Stimulated activated CD4-positive, alpha-beta T cell treated with anti-CD3 and anti-CD28 coated beads, Interleukin-15, amount 100 ng/mL, for 1 hour (primary cell): ENCODE data around the gene LGALS4.
"Not testable (repeated sequence)": the region's sequence is repeated elsewhere in the genome, so short reads cannot be mapped to it uniquely, and the experiment has no call there.

Experiments used
- DNase-seq, 2 donors: peaks; one replicate each; pipeline ENCODE4 v3.0.0-alpha.2; 2020; ENCODE audit warnings: low read depth in 1 of 2, low spot score in 1 of 2

LGALS4 gene

DNA sequence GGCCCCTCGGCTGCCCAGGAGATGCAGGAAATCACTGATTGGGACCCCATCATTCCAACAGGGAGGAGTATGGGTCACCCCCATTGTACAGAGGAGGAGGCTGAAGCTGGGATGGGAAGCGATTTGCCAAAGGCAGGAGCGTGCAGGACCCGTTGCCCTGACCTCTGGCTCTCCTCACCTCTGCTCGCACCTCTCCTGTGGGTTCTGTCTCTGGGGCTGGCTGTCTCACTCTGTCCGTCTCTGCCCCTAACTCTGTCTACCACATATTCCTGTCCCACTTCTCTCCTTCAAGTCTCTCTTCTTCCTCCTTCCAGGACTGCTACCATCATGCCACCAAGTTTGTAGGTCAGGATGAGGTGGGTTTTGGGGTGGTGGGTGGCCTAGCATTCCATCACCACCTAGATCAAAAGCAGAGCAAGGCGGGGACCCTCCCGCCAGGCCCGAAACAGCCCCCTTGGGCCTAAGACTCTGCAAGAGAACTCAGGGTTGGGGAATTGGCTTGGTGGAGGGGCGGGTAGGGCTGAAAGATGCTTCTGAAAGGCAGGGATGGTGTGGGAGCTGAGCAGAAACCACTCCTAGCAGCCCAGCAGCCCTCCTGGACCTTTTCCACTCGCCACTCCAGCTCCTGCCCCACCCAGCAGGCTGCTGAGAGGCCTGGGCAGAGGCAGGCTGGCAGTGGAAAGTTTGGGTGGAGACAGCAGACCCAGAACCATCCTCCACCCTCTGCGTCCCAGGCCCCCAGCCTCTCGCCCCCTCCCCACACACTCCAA, 38.4 kb downstream of the LGALS4 start:
- DNase-seq: no peak

DNA sequence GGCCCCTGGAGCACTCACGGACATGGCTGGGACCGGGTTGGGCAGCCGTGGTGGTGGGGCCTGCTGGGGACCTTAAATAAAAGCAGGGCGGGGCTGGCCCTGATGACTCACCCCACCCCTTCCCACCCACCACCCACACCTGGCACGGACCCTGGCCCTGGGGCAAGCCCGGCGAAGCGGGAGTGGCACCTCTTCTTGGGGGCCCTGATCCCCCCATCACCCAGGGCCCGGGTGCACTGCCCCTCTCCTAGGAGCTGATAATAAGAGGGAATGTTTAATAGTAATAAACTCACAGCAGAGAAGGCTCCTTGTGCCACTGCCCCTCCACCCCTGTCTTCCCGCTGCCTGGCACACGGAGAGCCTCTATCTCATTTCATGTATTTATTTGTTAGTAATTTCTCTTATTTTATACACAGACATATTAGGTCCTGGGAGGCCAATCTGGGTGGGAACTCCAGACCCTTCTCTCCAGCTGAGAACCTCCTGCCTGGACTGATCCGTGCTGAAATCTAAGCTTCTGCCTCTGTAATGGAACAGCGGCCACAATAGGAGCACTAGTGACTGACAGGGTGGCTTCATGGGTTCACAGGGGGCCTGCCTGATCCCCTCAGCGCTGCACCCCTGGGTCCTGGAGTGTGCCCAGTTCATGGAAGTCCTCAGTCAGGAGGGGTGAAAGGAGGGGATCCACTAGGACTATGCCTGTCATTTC, 39.1 kb downstream of the LGALS4 start, which contains the start of gene LGALS7:
Gene LGALS7 (minus strand): TSS at position 49 of the 709 bp plus-strand sequence. CDS start 25 bp downstream, at position 24.
- DNase-seq: no peak

DNA sequence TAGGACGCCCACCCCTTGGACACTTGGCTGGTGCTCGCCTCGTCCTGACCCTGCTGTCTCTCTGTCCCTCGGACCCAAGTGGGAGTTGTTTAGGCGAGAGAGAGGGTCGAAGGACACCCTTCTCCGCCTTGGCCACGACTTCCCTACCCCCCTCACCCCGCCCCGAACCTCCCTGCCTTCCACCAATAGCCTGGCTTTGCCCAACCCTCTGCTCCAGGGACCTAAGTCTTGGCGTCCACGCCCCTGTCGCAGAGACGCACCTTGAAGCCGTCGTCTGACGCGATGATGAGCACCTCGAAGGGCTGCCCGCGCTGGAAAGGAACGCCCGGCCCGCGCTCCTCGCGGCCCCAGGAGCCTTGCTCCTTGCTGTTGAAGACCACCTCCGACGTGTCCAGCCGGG, 41.2 kb downstream of the LGALS4 start:
- not testable (repeated sequence) for DNase-seq

DNA sequence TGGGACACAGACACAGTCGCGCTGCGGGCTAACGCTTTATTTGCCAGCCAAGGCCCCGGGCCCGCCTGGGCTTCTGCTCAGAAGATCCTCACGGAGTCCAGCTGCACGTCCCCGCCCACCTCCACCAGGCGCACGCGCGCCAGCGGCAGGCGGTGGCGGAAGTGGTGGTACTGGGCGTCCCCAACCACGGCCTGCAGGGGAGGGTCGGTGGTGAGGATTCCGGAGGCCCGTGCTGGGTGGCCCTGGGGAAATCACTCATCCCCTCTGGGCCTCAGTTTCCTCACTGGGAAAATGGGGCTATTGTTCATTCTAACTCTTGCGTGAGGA, 41.8 kb downstream of the LGALS4 start:
- DNase-seq: not testable (repeated sequence)

DNA sequence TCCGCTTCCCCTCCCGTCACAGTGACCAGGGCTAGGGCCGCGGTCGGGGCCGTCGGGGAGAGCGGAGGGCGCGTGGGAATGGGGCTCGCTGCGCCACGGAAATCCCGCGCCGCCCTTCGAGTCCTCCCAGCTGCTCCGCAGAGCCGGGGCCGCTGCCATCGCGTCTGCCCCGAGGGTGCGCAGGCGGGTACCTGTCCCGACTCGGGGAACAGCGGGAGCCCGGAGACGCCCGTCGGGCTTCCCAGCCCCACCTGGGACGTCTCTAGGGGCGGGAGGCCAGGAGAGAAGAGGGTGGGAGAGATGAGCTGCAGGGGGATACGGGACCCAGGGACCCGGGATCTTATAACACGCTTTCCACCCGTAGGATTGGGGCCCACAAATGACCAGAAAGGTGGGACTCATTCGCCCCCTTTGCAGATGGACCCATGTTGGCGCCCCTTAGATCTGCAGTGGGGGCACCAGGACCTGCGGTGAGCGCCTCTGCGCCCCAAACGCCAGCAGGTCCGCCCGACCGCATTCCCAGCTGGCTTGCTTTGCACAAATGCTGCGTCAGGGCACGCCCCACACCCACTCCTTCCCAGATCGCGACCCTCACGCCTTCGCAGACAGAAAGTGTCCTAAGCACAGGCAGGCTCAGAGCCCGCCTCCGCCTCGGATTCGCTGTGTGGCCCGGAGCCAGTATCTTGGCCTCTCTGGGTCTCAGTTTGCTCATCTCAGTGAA, 42.4 kb downstream of the LGALS4 start:
- not testable (repeated sequence) for DNase-seq

DNA sequence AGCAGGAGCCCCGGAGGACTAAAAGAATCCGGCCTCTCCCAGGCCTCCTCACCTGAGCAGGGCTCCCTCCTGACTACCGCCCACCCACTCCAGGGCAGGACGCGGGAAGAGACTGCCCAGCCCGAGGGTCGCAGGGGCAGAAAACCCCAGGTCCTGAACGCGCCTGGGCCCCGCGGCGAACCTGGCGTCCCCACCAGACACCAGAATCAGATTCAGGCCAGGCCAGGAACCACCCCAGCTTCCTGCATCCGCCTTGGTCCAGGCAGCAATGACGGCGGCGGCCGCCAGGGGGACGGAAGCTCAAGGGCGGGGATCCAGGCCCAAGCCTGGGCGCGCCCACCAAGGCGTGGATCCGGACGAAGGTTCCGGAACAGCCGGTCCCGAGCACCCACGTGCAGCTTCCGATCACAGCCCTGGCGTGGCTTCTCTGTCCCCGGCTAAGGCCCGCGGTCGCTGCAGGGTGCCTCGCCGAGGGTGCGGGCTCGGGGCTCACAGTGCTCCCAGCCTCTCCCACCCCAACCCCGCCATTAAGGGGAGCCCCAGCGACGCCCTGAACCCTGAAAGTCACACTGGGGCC, 43.0 kb downstream of the LGALS4 start:
- DNase-seq: peak; percentile 84 to 86

DNA sequence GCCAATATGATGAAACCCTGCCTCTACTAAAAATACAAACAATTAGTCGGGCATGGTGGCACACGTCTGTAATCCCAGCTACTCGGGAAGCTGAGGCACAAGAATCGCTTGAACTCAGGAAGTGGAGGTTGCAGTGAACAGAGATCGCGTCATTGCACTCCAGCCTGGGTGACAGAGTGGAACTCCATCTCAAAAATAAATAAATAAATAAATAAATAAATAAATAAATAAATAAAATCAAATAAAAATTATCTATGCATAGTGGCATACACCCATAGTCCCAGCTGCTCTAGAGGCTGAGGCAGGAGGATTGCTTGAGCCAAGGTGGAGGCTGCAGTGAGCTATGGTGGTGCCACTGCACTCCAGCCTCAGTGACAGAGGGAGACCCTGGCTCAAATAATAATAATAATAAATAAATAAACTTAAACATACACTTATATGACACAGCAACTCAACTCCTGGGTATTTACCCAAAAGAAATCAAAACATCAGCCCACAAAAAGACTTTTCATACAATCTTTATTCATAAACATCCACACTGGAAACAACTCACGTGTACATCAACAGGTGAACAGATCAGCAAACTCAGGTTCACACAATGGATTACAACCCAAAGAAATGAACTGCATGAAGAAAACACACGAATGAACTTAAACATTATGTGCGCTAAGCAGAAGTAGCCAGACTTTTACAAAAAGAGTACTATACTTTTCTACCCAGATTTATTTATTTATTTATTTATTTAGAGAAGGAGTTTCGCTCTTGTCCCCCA, 46.3 kb downstream of the LGALS4 start:
- no peak for DNase-seq

DNA sequence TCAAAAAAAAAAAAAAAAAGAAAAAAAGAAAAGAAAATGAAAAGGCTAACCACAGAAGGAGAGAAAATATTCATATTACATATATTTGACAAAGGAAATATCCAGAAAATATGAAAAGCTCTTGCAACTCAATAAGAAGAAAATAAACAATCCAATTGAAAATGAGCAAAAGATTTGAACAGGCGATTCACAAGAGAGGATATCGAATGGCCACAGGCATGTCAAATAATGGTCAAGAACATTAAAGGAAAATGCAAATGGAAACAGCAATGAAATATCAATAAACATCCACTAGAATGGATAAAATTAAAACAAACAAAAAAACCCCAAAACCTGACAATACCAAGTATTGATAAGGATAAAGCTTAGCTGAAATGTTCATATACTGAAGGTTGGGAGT, 47.5 kb downstream of the LGALS4 start:
- DNase-seq: no peak

DNA sequence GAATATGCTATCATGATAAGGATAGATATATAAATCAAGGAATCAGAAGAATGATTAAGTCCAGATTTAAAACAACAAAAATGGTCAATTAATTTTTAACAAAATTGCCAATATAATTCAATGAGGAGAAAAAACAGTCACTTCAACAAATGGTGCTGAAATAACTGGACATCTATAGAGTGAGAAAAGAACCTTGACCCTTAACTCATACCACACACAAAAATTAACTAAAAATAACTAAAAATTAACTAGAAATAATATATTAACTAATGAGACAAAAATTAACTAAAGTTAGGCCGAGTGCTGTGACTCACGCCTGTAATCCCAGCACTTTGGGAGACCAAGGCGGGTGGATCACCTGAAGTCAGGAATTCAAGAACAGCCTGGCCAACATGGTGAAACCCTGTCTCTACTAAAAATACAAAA, 48.9 kb downstream of the LGALS4 start:
- no peak for DNase-seq

DNA sequence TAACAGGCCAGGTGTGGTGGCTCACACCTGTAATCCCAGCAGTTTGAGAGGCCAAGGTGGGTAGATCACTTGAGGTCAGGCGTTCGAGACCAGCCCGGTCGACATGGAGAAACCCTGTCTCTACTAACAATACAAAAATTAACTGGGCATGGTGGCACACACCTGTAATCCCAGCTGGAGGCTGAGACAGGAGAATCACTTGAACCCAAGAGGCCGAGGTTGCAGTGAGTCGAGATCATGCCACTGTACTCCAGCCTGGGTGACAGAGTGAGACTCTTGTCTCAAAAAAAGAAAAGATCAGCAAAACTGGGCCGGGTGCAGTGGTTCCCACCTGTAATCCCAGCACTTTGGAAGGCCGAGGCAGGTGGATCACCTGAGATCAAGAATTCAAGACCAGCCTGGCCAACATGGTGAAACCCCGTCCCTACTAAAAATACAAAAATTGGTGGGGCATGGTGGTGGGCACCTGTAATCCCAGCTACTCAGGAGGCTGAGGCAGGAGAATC, 50.8 kb downstream of the LGALS4 start:
- not testable (repeated sequence) for DNase-seq

DNA sequence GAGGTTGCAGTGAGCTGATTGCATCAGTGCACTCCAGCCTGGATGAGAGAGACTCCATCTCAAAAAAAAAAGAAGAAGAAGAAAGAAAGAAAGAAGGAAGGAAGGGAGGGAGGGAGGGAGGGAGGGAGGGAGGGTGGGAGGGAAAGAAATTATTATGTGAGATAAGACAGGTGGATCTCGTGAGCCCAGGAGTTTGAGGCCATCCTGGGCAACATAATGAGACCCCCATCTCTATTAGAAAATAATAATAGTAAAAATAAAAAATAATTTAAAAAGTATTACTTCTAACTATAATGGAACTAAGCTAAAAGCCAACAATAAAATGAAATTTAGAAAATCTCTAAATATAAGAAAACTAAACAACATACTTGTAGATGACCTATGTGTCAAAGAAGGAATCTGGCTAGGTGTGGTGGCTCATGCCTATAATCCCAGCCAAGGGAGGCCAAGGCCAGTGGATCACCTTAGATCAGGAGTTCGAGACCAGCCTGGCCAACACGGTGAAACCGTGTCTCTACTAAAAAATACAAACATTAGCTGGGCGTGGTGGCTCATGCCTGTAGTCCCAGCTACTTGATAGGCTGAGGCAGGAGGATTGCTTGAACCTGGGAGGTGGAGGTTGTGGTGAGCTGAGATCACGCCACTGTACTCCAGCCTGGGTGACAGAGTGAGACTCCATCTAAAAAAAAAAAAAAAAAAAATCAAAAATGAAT, 51.8 kb downstream of the LGALS4 start:
- DNase-seq: not testable (repeated sequence)

DNA sequence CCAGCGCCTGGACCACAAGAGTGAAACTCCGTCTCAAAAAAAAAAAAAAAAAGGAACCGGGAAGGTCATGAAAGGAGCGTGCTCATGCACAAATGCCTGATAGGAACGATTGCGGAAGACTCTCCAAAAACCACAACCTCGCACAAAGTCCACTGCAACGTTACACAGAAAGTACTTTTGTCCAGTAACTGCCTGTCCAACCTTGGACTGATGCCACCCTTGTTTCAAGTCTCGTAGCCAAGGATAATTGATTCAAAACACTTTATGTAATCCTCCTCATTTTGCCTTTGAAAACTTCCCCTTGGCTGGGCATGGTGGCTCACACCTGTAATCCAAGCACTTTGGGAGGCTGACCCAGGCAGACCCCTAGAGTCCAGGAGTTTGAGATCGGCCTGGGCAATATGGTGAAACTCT, 53.1 kb downstream of the LGALS4 start:
- DNase-seq: no peak

DNA sequence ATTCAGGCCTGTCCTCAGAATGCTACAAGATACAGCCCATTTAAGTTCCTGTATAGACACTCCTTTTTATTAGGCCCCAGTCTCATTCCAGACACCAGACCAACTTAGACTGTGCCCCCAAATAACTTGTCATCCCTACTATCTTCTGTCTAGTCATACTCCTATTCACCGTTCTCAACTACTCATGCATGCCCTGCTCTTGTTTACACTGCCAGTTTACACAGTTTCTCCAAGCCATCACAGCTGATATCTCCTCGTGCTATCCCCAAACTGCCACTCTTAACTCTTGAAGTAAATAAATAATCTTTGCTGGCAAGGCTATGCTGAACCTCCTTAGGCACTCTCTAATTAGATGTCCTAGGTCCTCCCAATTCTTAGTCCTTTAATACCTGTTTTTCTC, 58.5 kb downstream of the LGALS4 start:
- not testable (repeated sequence) for DNase-seq

DNA sequence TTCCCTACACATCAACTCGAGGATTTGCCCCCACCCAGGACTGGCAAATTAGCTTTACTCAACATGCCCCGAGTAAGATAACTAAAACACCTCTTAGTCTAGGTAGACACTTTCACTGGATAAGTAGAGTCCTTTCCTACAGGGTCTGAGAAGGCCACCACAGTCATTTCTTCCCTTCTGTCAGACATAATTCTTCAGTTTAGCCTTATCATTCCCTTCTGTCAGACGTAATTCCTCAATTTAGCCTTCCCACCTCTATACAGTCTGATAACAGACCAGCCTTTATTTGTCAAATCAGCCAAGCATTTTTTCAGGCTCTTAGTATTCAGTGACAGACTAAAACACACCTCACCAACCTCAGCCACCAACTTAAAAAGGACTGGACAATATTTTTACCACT, 59.0 kb downstream of the LGALS4 start:
- DNase-seq: not testable (repeated sequence)
